GM23338 (cell line): ENCODE measurements around the gene BPIFB6. TPM values are rescaled to one million over a fixed set of nuclear protein-coding genes. Genes with fewer than 3 reads are reported as not detected.

Experiments used
- ATAC-seq: fragments of 200-7000 bp; cut with Tn5 transposase; 3 replicates; pipeline ENCODE4 v1.9.1; 2020
- DNase-seq: peaks from one replicate; pipeline ENCODE4 v3.0.0-alpha.2; 2015; ENCODE audit warnings: low spot score
- H2AFZ ChIP-seq: fragments of 200-600 bp; sonication (generic); 2 replicates; pipeline ENCODE4 v1.8.0; 2016; ENCODE audit warnings: antibody characterized with exemption, mild to moderate bottlenecking, moderate library complexity
- H3F3A ChIP-seq: fragments of 200-600 bp; sonication (generic); replicated peaks from 2 replicates; pipeline ENCODE4 v1.8.0; 2017; ENCODE audit warnings: antibody characterized with exemption, mixed run types, low read depth
- H3K27ac ChIP-seq: fragments of 200-600 bp; sonication (generic); 2 replicates; pipeline ENCODE4 v1.6.1; 2016; ENCODE audit warnings: low read depth
- H3K27me3 ChIP-seq: fragments of 200-600 bp; sonication (generic); 2 replicates; pipeline ENCODE4 v1.8.0; 2016; ENCODE audit warnings: mild to moderate bottlenecking, mixed run types, moderate library complexity; ENCODE audit not compliant: insufficient read depth
- H3K36me3 ChIP-seq: fragments of 200-600 bp; sonication (generic); 2 replicates; pipeline ENCODE4 v1.8.0; 2016; ENCODE audit warnings: mild to moderate bottlenecking; ENCODE audit not compliant: insufficient read depth
- H3K4me1 ChIP-seq: fragments of 200-600 bp; sonication (generic); 2 replicates; pipeline ENCODE4 v1.8.0; 2016; ENCODE audit warnings: mild to moderate bottlenecking, moderate library complexity; ENCODE audit not compliant: insufficient read depth
- H3K4me2 ChIP-seq: fragments of 200-600 bp; sonication (generic); 2 replicates; pipeline ENCODE4 v1.7.1; 2017; ENCODE audit warnings: mixed run types
- H3K4me3 ChIP-seq: fragments of 200-600 bp; sonication (generic); 2 replicates; pipeline ENCODE4 v1.6.1; 2016; ENCODE audit warnings: mixed run types
- H3K79me2 ChIP-seq: fragments of 200-600 bp; sonication (generic); replicated peaks from 2 replicates; pipeline ENCODE4 v1.8.0; 2017; ENCODE audit warnings: mild to moderate bottlenecking; ENCODE audit not compliant: insufficient read depth
- H3K9me2 ChIP-seq: fragments of 200-600 bp; sonication (generic); 2 replicates; pipeline ENCODE4 v1.8.0; 2017; ENCODE audit not compliant: insufficient read depth
- H4K20me1 ChIP-seq: fragments of 200-600 bp; sonication (generic); replicated peaks from 2 replicates; pipeline ENCODE4 v1.8.0; 2017; ENCODE audit warnings: mild to moderate bottlenecking; ENCODE audit not compliant: insufficient read depth
- H3K27ac Mint-ChIP-seq: 2 replicates; pipeline ENCODE4 v1.8.0; 2020; ENCODE audit warnings: inconsistent platforms, mild to moderate bottlenecking, moderate library complexity, mixed read lengths
- H3K27me3 Mint-ChIP-seq: 3 replicates; pipeline ENCODE4 v1.8.0; 2022; ENCODE audit warnings: low read depth, mild to moderate bottlenecking, moderate library complexity, mixed read lengths, inconsistent platforms; ENCODE audit not compliant: insufficient read depth, poor library complexity
- H3K36me3 Mint-ChIP-seq: 3 replicates; pipeline ENCODE4 v1.8.0; 2021; ENCODE audit warnings: low read depth, mild to moderate bottlenecking, inconsistent platforms, moderate library complexity, mixed read lengths
- H3K4me1 Mint-ChIP-seq: 3 replicates; pipeline ENCODE4 v1.8.0; 2020; ENCODE audit warnings: mild to moderate bottlenecking, inconsistent platforms, mixed read lengths
- H3K4me3 Mint-ChIP-seq: 3 replicates; pipeline ENCODE4 v1.8.0; 2021; ENCODE audit warnings: moderate library complexity, mild to moderate bottlenecking, inconsistent platforms, mixed read lengths
- H3K9me3 Mint-ChIP-seq: 3 replicates; pipeline ENCODE4 v1.8.0; 2020; ENCODE audit warnings: moderate library complexity, mild to moderate bottlenecking, inconsistent platforms, mixed read lengths
- EZH2 ChIP-seq: fragments of 200-600 bp; sonication (generic); IDR thresholded peaks from one replicate; pipeline ENCODE4 v1.8.0; 2017; ENCODE audit warnings: antibody characterized with exemption, mild to moderate bottlenecking, low read depth; ENCODE audit not compliant: unreplicated experiment
- EZH2phosphoT487 ChIP-seq: fragments of 200-600 bp; sonication (generic); IDR thresholded peaks from one replicate; pipeline ENCODE4 v1.8.1; 2018; ENCODE audit warnings: antibody characterized with exemption; ENCODE audit not compliant: unreplicated experiment
- JUNB ChIP-seq: IDR thresholded peaks from one replicate; pipeline ENCODE4 v1.6.1; 2016; ENCODE audit warnings: antibody characterized with exemption; ENCODE audit not compliant: unreplicated experiment
- NANOG ChIP-seq: IDR thresholded peaks from 2 replicates; pipeline ENCODE4 v1.6.1; 2016; ENCODE audit warnings: antibody characterized with exemption, borderline replicate concordance
- ZNF114 ChIP-seq: fragments of 250-450 bp; sonication (Bioruptor Pico); IDR thresholded peaks from 2 replicates; pipeline ENCODE4 v1.5.0; 2020; ENCODE audit warnings: mild to moderate bottlenecking, moderate library complexity
- ZNF331 ChIP-seq: fragments of 250-450 bp; sonication (Bioruptor Pico); IDR thresholded peaks from 2 replicates; pipeline ENCODE4 v1.5.0; 2020; ENCODE audit warnings: low read depth, mild to moderate bottlenecking, moderate library complexity
- ZNF462 ChIP-seq: fragments of 250-450 bp; sonication (Bioruptor Pico); IDR thresholded peaks from 2 replicates; pipeline ENCODE4 v1.5.0; 2020; ENCODE audit warnings: mild to moderate bottlenecking, moderate library complexity
- polyA plus RNA-seq: library from polyadenylated mRNA; unstranded; fragments of >200 nt; fragmentation: Nextera tagmentation; extraction: Ambion mirVana; gene quantifications from 2 replicates; pipeline ENCODE4 v1.2.1, GENCODE V29; 2016
- total RNA-seq: library from RNA; depleted of rRNA; stranded (reverse); fragments of >200 nt; shearing (Covaris generic); gene quantifications from 2 replicates; pipeline ENCODE4 v1.2.3, GENCODE V29; 2014
- TF ChIP-seq, protein P1 (sequence below), 2 experiments: fragments of 200-600 bp in 1 of 2; sonication (generic) in 1 of 2; conservative IDR thresholded peaks; 2 replicates each; pipeline versions ENCODE4 v1.5.1 to v1.6.1; 2016 to 2017; ENCODE audit warnings: antibody characterized with exemption in 2 of 2, low read depth in 2 of 2, mild to moderate bottlenecking in 2 of 2, moderate library complexity in 1 of 2

BPIFB6 gene
- total and polyA plus RNA-seq, 2 experiments from 2014 or later = not detected

- TF ChIP-seq ZNF462 (CRISPR knock-in tag) (no peak), JUNB (no peak)
- TF ChIP-seq, protein P1, sequence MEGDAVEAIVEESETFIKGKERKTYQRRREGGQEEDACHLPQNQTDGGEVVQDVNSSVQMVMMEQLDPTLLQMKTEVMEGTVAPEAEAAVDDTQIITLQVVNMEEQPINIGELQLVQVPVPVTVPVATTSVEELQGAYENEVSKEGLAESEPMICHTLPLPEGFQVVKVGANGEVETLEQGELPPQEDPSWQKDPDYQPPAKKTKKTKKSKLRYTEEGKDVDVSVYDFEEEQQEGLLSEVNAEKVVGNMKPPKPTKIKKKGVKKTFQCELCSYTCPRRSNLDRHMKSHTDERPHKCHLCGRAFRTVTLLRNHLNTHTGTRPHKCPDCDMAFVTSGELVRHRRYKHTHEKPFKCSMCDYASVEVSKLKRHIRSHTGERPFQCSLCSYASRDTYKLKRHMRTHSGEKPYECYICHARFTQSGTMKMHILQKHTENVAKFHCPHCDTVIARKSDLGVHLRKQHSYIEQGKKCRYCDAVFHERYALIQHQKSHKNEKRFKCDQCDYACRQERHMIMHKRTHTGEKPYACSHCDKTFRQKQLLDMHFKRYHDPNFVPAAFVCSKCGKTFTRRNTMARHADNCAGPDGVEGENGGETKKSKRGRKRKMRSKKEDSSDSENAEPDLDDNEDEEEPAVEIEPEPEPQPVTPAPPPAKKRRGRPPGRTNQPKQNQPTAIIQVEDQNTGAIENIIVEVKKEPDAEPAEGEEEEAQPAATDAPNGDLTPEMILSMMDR (conservative IDR thresholded peaks at IDR 0.05; ENCODE audit: low read depth in 2 of 2) = no peak
Observed at GRCh38 chr20:33070111-33071053, 38.9 kb downstream of the BPIFB6 start (continued).

DNA sequence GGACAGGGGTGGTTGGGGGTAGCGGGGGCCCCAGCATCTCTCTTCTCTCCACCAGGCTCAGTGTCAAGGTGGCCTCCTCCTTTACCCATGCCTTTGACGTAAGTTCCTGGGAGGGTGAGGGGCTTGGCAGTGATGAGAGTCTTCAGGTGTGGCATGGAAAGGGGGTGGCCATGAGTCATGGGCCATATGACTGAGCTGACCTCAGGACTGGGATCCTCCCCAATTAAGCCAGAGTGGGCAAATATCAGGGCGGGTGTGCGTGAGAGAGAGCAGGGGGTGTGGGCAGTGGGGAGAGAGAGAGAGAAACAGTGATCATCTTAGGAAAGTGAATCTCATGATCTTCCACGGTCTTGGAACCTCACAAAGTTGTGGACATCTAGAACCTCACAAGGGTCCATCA lies 39.8 kb downstream of the BPIFB6 start:
- H3K27ac Mint-ChIP-seq = no peak overlapping the region
- H3K4me1 Mint-ChIP-seq = no peaks in the 10 kb centered on the region
- ATAC-seq = no peak
- TF ChIP-seq ZNF114 (CRISPR knock-in tag) (no peak), EZH2 (no peak), NANOG (no peak), ZNF331 (CRISPR knock-in tag) (no peak), EZH2phosphoT487 (no peak)

More for the DNA sequence above, 39.8 kb downstream of the BPIFB6 start:
- no peak overlapping the region for H3K4me3 Mint-ChIP-seq
- H2AFZ ChIP-seq = no peak overlapping the region
- H3K9me2 ChIP-seq = no peaks in the 10 kb centered on the region
- no peaks in the 10 kb centered on the region for H3F3A ChIP-seq
- no peaks in the 10 kb centered on the region for H3K27me3 ChIP-seq
- no peak for DNase-seq
- no peaks in the 10 kb centered on the region; the same call in 2 of the 3 replicates for H3K9me3 Mint-ChIP-seq
- H4K20me1 ChIP-seq = no peaks in the 10 kb centered on the region
- peaks cover 6% of the 10 kb centered on the region for H3K27me3 Mint-ChIP-seq
- H3K79me2 ChIP-seq = no peaks in the 10 kb centered on the region
- no peaks in the 10 kb centered on the region; the same call in 2 of the 3 replicates for H3K36me3 Mint-ChIP-seq
- no peak overlapping the region for H3K27ac ChIP-seq
- H3K36me3 ChIP-seq = no peaks in the 10 kb centered on the region
- H3K4me3 ChIP-seq = no peak overlapping the region
- no peaks in the 10 kb centered on the region for H3K4me1 ChIP-seq
- no peak overlapping the region for H3K4me2 ChIP-seq
